Islet of Langerhans (tissue), 1 donor: Measurements from ENCODE around the gene STK10.

ENCODE experiments used
- FAIRE-seq: peaks from one replicate; lab custom pipeline; 2011; peaks lifted over from hg19 to GRCh38; lab: Jason Lieb, UNC

STK10 gene

GRCh38 chr5:172188893-172189692, 1.1 kb upstream of the STK10 start:
- no peak for FAIRE-seq

GRCh38 chr5:172187118-172188032, 649 bp downstream of the STK10 start:
- no peak for FAIRE-seq

- no peak for FAIRE-seq
Observed at GRCh38 chr5:172186114-172186695, 1.8 kb downstream of the STK10 start.

GRCh38 chr5:172185096-172185461, 2.9 kb downstream of the STK10 start:
- FAIRE-seq: no peak

GRCh38 chr5:172183881-172184280, 4.1 kb downstream of the STK10 start:
- no peak for FAIRE-seq

GRCh38 chr5:172182291-172182690, 5.7 kb downstream of the STK10 start:
- FAIRE-seq: no peak

- FAIRE-seq: no peak
Observed at GRCh38 chr5:172180936-172181335, 7.1 kb downstream of the STK10 start.

- FAIRE-seq: no peak
Observed at GRCh38 chr5:172178991-172179989, 8.7 kb downstream of the STK10 start.

GRCh38 chr5:172178301-172178987, 9.6 kb downstream of the STK10 start:
- no peak for FAIRE-seq

GRCh38 chr5:172177176-172177575, 10.8 kb downstream of the STK10 start:
- FAIRE-seq: no peak

- no peak for FAIRE-seq
Observed at GRCh38 chr5:172175263-172175719, 12.7 kb downstream of the STK10 start.

GRCh38 chr5:172173564-172174153, 14.4 kb downstream of the STK10 start:
- FAIRE-seq: no peak

- FAIRE-seq: no peak
Observed at GRCh38 chr5:172172912-172173563, 15.0 kb downstream of the STK10 start.

GRCh38 chr5:172171118-172171517, 16.9 kb downstream of the STK10 start:
- FAIRE-seq: no peak

- no peak for FAIRE-seq
Observed at GRCh38 chr5:172170251-172170701, 17.7 kb downstream of the STK10 start.

GRCh38 chr5:172169216-172169615, 18.8 kb downstream of the STK10 start:
- no peak for FAIRE-seq

- no peak for FAIRE-seq
Observed at GRCh38 chr5:172168311-172168710, 19.7 kb downstream of the STK10 start.

- FAIRE-seq: no peak
Observed at GRCh38 chr5:172167895-172168294, 20.1 kb downstream of the STK10 start.

GRCh38 chr5:172166030-172166826, 21.8 kb downstream of the STK10 start:
- no peak for FAIRE-seq
